ENCODE data around the gene KIF3C. TPM values are rescaled to one million over a fixed set of nuclear protein-coding genes. Genes with fewer than 3 reads are reported as not detected.
"Not testable (repeated sequence)": the region's sequence is repeated elsewhere in the genome, so short reads cannot be mapped to it uniquely, and the experiment has no call there.

KIF3C gene
- total RNA-seq, 3 donors from 2014 or later = 1.1 to 2.2 (median 1.7) TPM

DNA sequence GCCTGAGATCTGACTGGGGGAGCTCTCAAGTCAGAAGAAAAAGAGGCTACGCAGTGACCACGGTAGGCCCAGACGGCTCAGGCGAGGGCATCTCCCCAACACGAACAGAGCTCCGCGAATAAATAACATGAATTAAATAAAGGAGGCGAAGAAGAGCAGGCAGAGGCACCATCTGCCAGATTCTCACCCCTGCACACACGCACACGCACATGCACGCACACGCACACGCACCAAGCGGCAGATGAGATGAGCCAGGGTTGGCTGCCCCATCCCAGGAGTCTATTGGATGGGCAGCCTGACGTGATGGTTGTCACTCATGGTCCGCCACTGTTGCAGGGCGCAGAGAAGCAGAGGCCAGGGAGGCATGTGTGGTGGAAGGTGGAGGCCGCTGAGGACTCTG, 53.6 kb downstream of the KIF3C start:
- peaks cover 9% of the 10 kb centered on the region for H3K36me3 Mint-ChIP-seq (ENCODE audit: insufficient read depth)
- ATAC-seq = no peak
- no peaks in the 10 kb centered on the region for H3K27me3 Mint-ChIP-seq (ENCODE audit: low read depth)
- no peaks in the 10 kb centered on the region for H3K9me3 Mint-ChIP-seq
- DNase-seq = no peak
- H3K4me1 Mint-ChIP-seq (ENCODE audit: low read depth) = no peaks in the 10 kb centered on the region
- no peak overlapping the region for H3K4me3 Mint-ChIP-seq

DNA sequence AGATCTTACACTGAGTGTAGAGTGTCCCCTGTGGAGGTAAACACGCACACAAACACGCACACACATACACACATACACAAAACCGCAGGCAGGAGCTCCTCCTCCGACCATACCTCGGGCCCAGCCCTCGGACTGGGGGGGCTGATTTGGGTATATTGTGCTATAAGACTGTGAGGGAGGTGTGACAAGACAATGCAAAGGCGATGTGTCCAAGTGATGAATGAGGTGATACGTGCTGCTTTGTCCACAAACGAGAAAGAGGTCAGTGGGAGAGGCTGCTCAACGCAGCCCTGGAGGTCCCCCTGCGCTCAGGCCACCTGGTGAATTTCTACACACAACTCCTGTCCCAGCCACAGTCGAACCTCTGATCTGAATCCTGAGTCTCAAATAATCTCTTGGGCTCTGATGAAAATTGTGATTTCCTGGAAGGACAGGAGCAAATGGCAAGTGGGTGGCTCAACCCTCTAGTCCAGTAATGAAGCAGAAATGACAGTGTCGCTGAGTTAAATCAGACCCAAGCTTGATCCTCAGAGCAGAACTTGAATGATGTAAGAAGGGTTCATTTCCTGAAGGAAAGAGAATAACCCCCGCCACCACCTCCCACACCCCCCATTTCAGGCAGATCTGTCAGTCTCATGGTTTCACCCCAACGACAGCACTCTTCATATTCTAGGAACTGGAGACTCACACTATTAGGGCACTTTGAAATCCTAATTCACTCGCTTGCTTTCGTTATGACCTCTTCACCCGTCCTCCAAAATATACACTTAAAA, 55.1 kb downstream of the KIF3C start:
- Mint-ChIP-seq H3K27me3 (ENCODE audit: low read depth) (no peaks in the 10 kb centered on the region), H3K36me3 (ENCODE audit: insufficient read depth) (peaks cover 9% of the 10 kb centered on the region), H3K9me3 (no peaks in the 10 kb centered on the region), H3K4me1 (ENCODE audit: low read depth) (no peaks in the 10 kb centered on the region), H3K4me3 (no peak overlapping the region)
- ATAC-seq (peak in 1 of 2 donors; percentile 25), DNase-seq (no peak)

DNA sequence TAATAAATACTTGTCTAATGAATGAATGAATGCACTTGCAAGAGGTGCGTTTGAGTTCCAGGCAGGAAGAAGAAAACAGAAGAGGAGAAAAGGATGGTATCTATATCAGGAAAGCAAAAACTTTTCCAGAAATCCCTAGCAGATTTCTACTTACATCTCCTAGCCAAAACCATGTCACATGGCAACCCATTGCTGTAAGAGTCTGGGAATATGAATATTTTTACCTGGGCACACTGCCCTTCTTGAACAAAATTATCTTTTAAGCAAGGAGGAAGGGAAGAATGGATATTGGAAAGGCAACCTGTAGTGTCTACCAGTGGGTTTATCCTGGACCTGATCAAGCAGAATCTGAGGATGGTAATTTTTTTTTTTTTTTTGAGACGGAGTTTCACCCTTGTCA, 59.8 kb downstream of the KIF3C start:
- H3K4me1 Mint-ChIP-seq (ENCODE audit: low read depth) = no peaks in the 10 kb centered on the region
- H3K9me3 Mint-ChIP-seq = no peaks in the 10 kb centered on the region
- peaks cover 2% of the 10 kb centered on the region for H3K36me3 Mint-ChIP-seq (ENCODE audit: insufficient read depth)
- no peaks in the 10 kb centered on the region for H3K27me3 Mint-ChIP-seq (ENCODE audit: low read depth)
- no peak for ATAC-seq
- no peak for DNase-seq
- no peak overlapping the region for H3K4me3 Mint-ChIP-seq

DNA sequence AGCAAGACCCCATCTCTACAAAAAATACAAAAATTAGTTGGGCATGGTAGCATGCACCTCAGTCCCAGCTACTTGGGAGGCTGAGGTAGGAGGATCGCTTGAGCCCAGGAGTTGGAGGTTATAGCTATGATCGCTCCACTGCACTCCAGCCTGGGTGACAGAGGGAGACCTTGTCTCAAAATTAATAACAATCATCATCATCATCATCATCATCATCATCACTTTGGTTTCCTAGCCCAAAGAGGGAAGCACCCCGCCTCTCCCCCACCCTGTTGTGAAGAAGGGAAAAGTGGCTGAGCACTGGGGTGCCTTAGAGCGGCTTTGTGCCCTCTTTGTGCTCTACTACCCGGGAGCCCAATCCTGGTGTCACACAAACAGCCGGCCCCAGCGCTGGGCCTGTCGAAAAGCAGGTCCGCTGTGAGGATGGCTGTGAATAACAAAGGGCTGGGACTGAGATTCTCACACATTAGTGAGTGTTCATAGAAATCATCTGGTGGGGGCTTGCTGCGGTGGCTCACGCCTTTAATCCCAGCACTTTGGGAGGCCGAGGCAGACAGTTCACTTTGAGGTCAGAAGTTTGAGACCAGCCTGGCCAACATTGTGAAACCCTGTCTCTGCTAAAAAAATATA, 61.4 kb downstream of the KIF3C start:
- no peaks in the 10 kb centered on the region for H3K36me3 Mint-ChIP-seq (ENCODE audit: insufficient read depth)
- DNase-seq (no peak), ATAC-seq (no peak)
- no peak overlapping the region for H3K4me3 Mint-ChIP-seq
- no peaks in the 10 kb centered on the region for H3K9me3 Mint-ChIP-seq
- peaks cover 9% of the 10 kb centered on the region for H3K4me1 Mint-ChIP-seq (ENCODE audit: low read depth)
- H3K27me3 Mint-ChIP-seq (ENCODE audit: low read depth) = no peaks in the 10 kb centered on the region

DNA sequence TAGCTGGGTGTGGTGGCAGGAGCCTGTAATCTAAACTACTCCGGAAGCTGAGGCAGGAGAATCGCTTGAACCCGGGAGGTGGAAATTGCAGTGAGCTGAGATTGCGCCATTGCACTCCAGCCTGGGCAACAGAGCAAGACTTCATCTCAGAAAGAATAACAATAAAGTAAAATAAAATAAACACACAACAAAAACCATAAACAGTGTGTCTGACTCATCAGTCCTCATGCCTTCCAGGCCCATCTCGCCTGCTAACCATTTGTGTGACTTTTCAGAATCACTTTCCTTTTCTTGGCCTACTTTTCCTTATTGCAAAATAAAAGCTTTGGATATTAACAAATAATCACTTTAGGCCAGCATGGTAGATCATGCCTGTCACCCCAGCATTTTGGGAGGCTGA, 62.0 kb downstream of the KIF3C start:
- H3K36me3 Mint-ChIP-seq (ENCODE audit: insufficient read depth) = no peaks in the 10 kb centered on the region
- H3K9me3 Mint-ChIP-seq = no peaks in the 10 kb centered on the region
- H3K27me3 Mint-ChIP-seq (ENCODE audit: low read depth) = no peaks in the 10 kb centered on the region

DNA sequence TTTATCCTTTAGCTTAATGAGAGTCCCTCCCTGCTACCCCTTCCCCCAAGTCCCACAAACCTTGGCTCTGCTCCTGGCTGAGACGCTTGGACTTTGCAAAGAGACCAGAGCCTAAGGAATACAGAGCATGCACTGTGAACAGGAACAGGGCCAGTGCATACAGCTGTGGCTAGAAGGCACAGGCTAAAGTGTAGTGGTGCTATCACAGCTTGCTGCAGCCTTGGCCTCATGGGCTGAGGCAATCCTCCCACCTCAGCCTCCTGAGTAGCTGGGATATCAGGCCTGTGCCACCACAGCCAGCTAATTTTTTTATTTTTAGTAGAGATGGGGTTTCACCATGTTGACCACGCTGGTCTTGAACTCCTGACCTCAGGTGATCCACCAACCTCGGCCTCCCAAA, 64.5 kb downstream of the KIF3C start:
- no peaks in the 10 kb centered on the region for H3K27me3 Mint-ChIP-seq (ENCODE audit: low read depth)
- H3K36me3 Mint-ChIP-seq (ENCODE audit: insufficient read depth) = no peaks in the 10 kb centered on the region
- DNase-seq (no peak), ATAC-seq (no peak)
- H3K4me3 Mint-ChIP-seq = no peak overlapping the region
- H3K4me1 Mint-ChIP-seq (ENCODE audit: low read depth) = peaks cover 13% of the 10 kb centered on the region
- H3K9me3 Mint-ChIP-seq = no peaks in the 10 kb centered on the region

More for the DNA sequence above, 62.0 kb downstream of the KIF3C start:
- DNase-seq (no peak), ATAC-seq (no peak)
- Mint-ChIP-seq H3K4me3 (no peak overlapping the region), H3K4me1 (ENCODE audit: low read depth) (peaks cover 11% of the 10 kb centered on the region)

DNA sequence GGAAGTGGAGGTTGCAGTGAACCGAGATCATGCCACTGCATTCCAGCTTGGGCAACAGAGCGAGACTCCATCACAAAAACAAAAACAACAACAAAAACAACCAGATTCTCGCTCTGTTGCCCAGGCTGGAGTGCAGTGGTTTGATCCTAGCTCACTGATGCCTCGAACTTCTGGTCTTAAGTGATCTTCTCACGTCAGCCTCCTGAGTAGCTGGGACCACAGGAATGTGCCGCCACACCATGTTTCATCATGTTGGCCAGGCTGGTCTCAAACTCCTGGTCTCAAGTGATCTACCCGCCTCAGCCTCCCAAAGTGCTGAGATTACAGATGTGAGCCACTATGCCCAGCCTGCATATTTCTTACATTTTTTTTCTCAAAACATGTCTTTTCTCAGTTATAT, 64.9 kb downstream of the KIF3C start:
- not testable (repeated sequence) for H3K4me3 Mint-ChIP-seq; DNase-seq; H3K27me3 Mint-ChIP-seq (ENCODE audit: low read depth); H3K36me3 Mint-ChIP-seq (ENCODE audit: insufficient read depth); ATAC-seq; H3K9me3 Mint-ChIP-seq
- H3K4me1 Mint-ChIP-seq (ENCODE audit: low read depth) = peaks cover 13% of the 10 kb centered on the region

DNA sequence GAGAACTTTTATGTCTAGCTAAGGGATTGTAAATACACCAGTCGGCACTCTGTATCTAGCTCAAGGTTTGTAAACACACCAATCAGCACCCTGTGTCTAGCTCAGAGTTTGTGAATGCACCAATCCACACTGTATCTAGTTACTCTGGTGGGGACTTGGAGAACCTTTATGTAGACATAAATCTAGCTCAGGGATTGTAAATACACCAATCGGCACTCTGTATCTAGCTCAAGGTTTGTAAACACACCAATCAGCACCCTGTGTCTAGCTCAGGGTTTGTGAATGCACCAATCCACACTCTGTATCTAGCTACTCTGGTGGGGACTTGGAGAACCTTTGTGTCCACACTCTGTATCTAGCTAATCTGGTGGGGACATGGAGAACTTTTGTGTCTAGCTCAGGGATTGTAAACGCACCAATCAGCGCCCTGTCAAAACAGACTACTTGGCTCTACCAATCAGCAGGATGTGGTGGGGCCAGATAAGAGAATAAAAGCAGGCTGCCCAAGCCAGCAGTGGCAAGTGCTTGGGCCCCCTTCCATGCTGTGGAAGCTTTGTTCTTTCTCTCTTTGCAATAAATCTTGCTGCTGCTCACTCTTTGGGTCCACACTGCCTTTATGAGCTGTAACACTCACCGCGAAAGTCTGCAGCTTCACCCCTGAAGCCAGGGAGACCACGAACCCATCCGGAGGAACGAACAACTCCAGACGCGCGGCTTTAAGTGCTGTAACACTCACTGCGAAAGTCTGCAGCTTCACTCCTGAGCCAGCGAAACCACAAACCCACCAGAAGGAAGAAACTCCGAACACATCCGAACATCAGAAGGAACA, 66.1 kb downstream of the KIF3C start:
- H3K9me3 Mint-ChIP-seq; H3K36me3 Mint-ChIP-seq (ENCODE audit: insufficient read depth); H3K27me3 Mint-ChIP-seq (ENCODE audit: low read depth): not testable (repeated sequence)
- Mint-ChIP-seq H3K4me3 (peak overlapping the region; percentile 76), H3K4me1 (ENCODE audit: low read depth) (peaks cover 13% of the 10 kb centered on the region)
- DNase-seq (peak; percentile 18), ATAC-seq (peak in 1 of 2 donors; percentile 38)

DNA sequence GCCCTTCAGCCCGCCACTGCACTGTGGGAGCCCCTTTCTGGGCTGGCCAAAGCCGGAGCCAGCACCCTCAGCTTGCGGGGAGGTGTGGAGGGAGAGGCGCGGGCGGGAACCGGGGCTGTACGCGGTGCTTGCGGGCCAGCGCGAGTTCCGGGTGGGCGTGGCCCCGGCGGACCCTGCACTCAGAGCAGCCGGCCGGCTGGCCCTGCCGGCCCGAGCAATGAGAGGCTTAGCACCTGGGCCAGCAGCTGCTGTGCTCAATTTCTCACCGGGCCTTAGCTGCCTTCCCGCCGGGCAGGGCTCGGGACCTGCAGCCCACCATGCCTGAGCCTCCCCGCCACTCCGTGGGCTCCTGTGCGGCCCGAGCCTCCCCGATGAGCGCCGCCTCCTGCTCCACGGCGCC, 66.9 kb downstream of the KIF3C start:
- not testable (repeated sequence) for H3K36me3 Mint-ChIP-seq (ENCODE audit: insufficient read depth); ATAC-seq; H3K9me3 Mint-ChIP-seq; H3K27me3 Mint-ChIP-seq (ENCODE audit: low read depth); DNase-seq; H3K4me3 Mint-ChIP-seq
- peaks cover 13% of the 10 kb centered on the region for H3K4me1 Mint-ChIP-seq (ENCODE audit: low read depth)

DNA sequence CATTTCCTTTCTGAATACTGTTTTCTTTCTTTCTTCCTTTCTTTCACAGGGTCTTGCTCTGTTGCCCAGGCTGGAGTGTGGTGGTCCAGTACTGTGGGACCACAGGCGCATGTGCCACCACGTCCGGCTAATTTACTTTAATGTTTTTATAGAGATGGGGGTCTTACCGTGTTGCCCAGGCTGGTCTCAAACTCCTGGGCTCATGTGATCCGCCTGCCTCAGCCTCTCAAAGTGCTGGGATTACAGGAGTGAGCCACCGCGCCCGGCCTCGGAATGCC, 68.7 kb downstream of the KIF3C start:
- not testable (repeated sequence) for H3K27me3 Mint-ChIP-seq (ENCODE audit: low read depth); H3K4me3 Mint-ChIP-seq

DNA sequence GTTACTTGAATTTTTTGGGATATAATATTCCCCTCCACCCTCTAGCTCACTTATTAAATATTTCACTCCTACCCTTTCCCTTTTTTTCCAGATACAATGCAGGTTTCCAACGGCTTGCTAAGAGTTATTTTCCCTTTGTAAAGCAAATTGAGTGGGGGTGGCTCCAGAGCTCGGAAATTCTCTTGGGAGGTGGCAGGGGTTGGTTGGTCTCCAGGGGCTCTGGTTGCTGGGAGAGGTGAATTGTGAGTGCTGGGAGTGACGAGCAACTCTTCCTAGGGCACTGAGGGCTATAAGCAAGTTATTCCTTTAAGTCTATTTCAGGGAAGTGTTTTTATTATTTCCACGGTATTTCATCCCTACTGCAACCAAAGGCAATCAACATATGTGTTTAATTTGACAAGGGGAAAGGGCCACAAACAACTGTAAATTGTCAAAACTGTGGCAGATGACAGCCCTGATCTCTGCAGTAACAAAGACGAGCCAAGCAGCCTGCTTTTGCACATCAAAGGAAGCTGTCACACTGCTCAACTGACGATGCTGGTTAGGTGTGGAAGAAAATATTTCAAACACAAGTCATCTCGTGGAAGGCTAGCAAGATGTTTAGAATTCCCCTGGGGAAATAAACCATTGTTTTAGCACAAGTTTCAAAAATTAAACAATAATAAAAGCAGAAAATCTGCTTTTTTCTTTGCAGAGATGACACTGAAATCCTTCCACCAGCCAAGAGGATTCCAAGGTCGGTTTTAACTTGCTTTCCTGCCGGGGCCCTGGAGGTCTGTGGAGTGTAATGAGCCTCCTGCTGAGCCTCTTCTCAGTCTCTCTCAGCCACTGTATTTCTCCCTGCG, 69.2 kb downstream of the KIF3C start:
- Mint-ChIP-seq H3K36me3 (ENCODE audit: insufficient read depth) (no peaks in the 10 kb centered on the region), H3K4me1 (ENCODE audit: low read depth) (peaks cover 13% of the 10 kb centered on the region), H3K27me3 (ENCODE audit: low read depth) (no peaks in the 10 kb centered on the region), H3K4me3 (no peak overlapping the region), H3K9me3 (no peaks in the 10 kb centered on the region)
- no peak for ATAC-seq
- no peak for DNase-seq

More for the DNA sequence above, 68.7 kb downstream of the KIF3C start:
- not testable (repeated sequence) for DNase-seq; ATAC-seq; H3K9me3 Mint-ChIP-seq; H3K36me3 Mint-ChIP-seq (ENCODE audit: insufficient read depth)
- H3K4me1 Mint-ChIP-seq (ENCODE audit: low read depth) = peaks cover 13% of the 10 kb centered on the region

DNA sequence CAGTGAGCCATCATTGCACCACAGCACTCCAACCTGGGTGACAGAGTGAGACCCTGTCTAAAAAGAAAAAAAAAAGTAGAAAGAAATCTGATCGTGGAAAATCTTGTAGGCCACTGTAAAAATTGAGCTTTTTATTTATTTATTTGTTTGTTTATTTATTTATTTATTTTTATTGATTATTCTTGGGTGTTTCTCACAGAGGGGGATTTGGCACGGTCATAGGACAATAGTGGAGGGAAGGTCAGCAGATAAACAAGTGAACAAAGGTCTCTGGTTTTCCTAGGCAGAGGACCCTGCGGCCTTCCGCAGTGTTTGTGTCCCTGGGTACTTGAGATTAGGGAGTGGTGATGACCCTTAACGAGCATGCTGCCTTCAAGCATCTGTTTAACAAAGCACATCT, 72.7 kb downstream of the KIF3C start:
- not testable (repeated sequence) for H3K9me3 Mint-ChIP-seq; ATAC-seq; H3K36me3 Mint-ChIP-seq (ENCODE audit: insufficient read depth); H3K27me3 Mint-ChIP-seq (ENCODE audit: low read depth); H3K4me1 Mint-ChIP-seq (ENCODE audit: low read depth); H3K4me3 Mint-ChIP-seq; DNase-seq

DNA sequence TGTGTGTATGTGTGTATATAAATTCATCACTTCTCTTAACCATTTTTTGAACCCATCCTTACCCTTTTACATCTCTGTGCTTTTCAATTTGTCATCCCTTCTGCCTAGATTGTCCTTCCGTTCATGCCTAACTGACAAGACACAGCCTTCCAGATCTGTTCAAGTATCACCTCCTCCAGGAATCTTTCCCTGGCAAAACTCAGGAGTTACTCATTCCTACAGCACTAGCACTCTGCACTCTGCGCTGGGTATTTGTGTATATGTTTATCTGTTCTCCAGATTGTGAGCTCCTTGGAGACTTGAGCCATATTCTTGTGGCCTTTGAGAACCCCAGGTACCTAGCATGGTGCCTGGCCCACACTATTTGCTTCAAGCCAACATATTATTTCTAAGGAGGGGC, 77.2 kb downstream of the KIF3C start:
- no peaks in the 10 kb centered on the region for H3K36me3 Mint-ChIP-seq (ENCODE audit: insufficient read depth)
- no peaks in the 10 kb centered on the region for H3K4me1 Mint-ChIP-seq (ENCODE audit: low read depth)
- no peak for ATAC-seq
- H3K9me3 Mint-ChIP-seq = no peaks in the 10 kb centered on the region
- DNase-seq = no peak
- H3K27me3 Mint-ChIP-seq (ENCODE audit: low read depth) = no peaks in the 10 kb centered on the region
- H3K4me3 Mint-ChIP-seq = no peak overlapping the region

DNA sequence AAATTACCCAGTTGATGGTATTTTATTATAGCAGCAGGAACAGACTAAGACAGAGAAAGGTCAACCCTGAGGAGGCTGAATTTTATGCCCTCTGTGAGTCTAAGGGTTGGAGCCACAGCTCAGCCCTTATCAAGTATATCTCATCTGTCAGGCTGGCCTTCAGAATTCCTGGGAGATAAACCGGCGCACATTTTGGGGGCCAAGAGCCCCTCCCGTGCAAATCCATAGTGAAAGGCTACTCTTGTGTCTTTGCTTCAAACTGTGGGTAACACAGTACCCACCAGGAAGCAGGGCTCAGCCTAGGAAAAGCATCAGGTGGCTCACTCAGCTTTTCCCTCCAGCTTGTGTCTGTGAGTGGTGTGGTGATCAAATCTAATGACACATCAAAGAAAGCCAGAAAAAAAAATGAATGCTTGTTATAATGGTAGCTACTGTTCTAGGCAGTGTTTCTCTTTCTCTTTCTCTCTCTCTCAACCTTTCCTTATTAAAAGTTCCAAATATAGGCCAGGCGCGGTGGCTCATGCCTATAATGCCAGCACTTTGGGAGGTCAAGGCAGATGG, 79.0 kb downstream of the KIF3C start:
- ATAC-seq = no peak

More for the DNA sequence above, 79.0 kb downstream of the KIF3C start:
- no peaks in the 10 kb centered on the region for H3K36me3 Mint-ChIP-seq (ENCODE audit: insufficient read depth)
- no peaks in the 10 kb centered on the region for H3K27me3 Mint-ChIP-seq (ENCODE audit: low read depth)
- no peaks in the 10 kb centered on the region for H3K4me1 Mint-ChIP-seq (ENCODE audit: low read depth)
- DNase-seq = no peak
- no peak overlapping the region for H3K4me3 Mint-ChIP-seq
- H3K9me3 Mint-ChIP-seq = no peaks in the 10 kb centered on the region
